GM21528 (cell line): ENCODE results near the gene CRABP2.

Source experiments
- ATAC-seq: cut with Tn5 transposase; IDR thresholded peaks from one replicate; pipeline ENCODE4 v1.9.1; 2021; ENCODE audit warnings: mild to moderate bottlenecking, moderate library complexity; ENCODE audit not compliant: unreplicated experiment, low FRiP score

Gene CRABP2

DNA sequence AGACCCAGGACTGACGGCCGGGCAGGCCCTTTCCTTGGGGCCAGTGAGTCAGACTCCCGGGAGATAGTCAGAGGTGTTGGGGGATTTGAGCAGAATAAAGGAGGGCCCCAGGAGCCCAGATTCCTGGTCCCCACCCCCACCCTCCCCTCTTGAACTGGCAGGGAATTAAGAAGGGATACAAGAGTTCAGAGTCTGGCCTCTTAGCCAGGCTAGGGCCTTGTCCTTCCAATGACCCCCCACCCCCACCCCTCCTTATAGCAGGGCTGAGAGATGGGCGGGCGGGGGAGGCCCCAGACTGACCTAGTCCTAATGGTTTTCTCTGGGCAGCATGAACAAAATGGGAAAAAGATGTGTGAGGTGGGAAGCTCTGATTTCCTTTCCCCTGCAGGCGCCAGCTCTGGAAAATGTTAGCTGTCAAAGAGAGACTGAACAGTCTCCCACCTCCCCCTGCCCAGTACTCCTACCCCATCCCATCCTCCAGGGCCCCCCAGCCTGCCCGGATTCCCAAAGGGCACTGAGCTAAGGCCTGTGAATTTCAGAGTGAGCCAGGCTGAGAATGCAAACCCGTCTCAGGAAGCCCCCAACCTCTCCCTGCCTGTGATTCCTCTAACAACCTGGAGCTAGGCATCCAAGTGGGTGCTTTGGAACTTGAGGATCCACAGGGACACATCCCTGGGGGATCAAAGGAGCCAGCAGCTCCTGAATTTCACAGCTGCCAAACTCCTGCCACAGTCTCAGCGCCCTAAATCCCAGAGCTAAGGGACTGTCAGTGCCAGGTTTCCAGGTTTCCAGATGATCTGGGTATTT, 5.8 kb upstream of the CRABP2 start:
- no peak for ATAC-seq

DNA sequence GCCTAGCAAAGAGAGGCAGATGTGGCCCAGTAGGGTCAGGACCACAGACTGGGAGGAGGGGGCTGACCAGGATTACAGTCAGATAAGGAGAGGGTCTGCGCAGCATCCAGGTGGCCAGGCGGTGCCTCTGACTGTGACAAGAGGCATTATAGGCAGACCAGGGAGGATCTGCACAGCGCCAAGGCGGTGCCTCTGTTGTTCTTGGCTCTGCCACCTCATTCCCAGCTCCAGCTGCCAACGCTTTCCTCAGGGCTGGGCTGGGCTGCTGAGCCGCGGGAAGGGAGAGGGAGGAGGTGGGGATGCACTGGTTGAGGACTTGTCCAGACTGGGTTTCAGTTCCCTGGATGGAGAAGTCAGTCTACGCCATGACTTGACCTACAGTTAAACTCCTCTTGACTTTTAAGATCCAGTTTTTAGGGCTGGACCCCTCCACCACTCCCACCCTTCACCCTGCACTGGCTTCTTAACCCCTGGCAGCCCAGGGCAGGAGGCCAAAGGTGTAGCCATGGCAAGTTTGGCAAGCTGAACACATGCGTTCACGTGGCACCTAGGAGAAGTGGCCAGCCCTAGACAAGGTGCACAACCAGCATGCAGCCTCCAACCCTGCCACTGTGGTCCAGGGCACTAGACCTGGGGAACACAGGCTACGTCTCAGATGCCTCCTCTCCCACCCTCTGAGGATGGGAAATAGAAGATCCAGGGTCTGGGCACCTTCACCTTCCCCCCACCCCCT, 4.5 kb upstream of the CRABP2 start:
- ATAC-seq, result no peak

DNA sequence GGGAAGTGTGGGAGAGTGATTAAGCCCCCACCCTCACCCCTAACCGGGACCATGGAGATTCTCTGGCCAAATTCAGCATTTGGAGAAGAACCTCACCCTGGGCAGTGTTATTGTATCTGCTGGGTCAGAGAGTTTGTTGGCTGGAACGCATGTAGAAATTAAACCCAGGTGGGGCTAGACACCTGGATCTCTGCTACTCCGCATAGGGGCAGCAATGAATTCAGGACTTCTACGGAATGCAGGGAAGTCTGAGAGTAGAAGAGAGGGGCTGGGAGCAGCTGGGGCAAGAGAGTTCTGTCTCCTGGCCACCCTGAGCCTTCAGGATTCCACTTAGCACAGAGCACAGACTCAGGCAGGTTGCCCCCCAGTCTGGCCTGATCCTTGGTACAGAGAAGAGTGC, 3.6 kb upstream of the CRABP2 start:
- ATAC-seq, result no peak

DNA sequence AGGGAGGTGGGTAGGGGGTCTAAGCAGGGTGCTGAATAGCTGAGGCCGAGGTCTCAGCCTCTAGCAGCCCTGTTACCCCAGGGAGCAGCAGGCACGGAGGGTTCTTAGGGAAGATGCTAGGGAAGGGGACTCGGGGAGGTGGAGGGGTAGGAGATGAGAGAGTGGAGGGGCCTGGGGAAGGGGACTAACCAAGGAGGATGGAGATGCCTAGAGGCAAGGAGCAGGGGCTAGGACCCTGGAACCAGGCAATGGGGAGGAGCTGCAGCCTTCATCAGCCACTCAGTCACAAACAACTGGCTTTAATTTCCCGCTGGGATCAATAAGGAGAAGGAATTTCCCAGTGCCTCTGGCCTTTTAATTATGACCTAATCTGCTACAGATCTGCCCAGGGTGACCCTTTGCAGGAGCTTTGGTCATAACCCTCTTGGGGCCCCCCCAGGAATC, 2.9 kb upstream of the CRABP2 start:
- no peak for ATAC-seq

DNA sequence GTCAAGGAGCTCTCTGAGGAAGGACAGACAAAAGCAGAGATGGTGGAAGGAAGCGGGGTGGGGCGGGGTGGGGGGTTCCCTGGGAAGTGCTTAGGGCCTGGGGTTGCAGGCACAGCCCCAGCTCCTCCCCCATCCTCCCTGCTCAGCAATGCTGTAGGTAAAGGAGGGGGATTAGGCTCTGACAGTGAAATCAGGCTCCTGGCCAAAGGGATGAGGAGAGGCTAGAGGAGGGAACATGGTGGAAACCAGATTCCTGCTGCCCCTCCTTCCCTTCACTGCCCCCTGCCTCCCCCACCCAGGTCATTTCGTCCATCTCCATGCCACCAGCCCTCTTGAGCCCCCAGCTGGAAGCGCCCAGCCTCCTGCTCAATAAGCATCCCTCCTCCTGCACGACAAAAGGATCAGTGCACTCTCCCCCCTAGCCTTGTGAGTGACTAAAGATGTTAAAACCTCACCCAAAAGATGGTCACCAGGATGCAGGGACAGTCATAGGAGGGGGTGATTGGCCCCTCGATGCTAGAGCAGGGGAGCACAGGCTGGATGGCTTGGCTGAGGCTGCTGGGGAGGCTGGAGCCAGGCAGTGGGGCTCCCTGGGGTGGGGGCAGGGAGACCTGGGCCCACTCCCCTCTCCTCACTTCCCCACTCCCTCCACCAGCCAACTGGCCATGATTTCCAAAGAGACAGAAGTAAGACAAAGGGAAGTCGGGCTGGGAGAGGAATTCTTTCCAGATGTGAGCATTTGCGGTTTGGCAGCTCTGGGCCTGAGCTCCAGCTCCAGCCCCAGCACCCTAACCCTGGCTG, 2.2 kb upstream of the CRABP2 start:
- no peak for ATAC-seq

DNA sequence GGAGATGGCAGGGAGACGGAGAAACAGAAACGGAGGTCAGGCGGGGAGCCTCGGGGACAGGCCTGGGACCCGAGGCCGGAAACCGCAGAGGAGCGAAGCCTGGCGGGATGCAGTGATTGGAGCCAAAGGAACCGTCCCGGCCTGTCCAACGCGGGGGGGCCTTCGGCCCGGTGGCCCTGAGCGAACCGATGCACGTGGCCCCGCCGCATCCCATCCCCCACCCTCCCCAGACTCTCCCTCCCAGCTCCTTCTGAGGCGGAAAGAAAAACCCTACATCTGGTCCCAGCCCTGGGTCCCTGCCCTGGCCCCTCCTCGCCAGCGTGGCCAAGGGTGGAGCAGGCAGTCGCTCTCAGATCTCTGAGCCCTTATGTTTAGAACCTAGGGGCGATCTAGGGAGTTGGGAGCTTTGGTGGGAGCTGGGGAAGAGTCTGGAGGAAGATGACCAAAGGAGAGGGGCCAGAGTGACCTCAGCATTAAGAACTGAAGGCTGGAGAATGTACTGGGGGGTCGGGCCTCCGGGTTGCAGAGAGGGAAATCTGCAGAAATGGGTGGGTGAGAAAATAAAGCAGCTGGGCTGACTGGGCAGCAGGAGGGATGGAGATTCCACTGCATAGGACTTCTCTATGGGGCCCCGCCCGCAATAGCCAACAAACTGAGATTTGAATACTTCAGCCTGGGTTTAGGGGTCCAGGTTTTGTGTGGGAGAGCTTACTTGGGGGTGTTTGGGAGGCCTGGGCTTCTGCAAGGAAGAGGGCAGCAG, 1.5 kb upstream of the CRABP2 start:
- no peak for ATAC-seq

DNA sequence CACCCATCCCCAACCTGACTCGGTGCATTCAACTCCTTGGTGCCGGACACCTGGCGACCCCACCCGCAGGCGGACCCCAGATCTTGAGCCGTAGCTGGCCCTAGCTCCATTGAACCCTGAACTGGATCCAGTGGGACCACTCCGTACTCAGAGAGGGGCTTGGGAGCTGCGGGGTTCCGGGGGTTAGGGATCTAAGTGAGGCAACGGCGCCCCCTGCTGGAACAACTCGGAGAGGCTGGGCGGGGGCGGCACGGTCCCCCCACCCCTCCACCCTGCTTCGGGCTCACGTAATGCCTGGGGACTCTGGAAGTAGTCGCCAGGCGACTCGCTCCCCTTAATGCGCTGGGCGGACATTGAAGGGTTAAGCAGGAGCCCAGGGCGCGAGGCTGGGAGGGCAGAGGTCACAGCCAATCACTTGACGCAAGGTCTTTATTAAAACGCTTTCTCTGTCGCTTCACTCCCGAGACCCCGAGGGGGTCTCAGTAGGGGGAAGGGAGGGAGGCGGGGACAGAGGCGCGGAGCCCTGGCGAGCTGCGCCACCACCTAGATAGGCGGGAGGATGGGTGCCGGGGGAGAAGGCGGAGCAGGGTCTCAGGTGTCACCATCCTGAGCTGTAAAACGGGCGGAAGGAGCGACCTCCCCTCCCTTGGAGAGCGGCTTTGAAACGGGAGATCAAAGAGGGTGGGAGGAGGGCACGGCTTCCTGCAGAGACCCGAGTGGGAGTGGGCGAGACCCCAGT, 704 bp upstream of the CRABP2 start:
- ATAC-seq, result no peak

DNA sequence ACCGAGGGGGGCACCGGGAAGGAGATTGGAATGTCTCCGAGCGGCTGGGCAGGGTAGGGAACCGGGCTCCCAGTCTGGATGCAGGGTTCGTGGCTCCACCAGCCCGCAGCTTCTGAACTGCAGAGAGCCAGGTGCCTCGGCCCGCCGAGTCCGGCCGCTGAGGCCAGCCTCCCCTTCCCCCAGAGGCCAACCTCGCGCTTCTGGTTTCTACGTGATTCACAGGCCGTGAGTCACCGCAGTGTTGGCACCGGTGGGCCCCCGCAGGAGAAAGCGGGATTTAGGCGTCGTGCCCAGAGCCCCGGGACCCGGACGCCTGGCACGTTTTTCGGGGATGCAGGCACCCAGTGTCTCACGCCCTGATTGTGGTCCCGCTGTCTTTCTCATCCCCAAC, 458 bp downstream of the CRABP2 start:
- no peak for ATAC-seq

DNA sequence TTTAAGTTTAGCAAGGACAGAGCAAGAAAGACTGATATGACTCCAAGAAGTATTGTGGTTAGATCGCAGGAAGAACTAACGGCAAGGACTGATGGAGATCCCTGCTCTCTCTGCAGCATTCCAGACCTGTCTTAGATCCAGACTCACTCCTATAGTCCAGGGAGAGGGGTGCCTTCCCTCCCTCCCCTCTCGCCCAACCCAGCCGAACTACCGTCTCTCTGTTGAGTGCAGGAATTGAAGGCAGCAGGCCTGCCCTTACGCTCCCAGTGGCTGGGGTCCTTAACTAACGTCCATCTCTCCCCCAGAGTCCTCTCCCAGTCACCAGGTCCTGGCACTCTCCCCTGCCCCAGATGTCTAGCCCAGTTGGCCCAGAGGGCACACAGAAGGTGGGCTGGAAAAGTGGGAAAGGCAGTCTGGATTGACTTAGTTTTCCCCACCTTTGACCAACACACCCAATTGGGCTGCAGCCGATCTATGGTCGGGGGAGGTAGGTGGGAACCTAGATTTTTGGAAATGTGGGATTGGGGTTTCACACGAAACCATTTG, 1.1 kb downstream of the CRABP2 start:
- ATAC-seq, result no peak

DNA sequence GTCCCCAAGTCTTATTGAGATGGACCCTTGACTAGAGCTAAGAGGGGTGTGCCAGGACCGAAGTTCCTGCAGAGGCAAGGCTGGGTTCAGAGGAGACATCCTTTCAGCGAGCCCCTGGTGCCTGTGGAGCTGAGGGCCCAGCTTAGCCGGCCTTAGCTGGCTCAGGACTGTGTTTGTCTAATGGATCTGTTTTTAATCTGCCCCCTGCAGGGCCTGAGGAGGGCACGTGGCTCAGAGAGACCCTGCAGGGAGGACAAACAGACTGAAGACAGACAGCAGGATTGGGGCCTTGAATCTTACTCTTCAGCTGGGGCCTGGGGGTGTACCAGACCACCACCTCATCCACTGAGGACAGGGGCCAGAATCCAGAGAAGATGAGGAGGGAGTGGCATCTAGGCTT, 1.6 kb downstream of the CRABP2 start:
- ATAC-seq, result no peak

DNA sequence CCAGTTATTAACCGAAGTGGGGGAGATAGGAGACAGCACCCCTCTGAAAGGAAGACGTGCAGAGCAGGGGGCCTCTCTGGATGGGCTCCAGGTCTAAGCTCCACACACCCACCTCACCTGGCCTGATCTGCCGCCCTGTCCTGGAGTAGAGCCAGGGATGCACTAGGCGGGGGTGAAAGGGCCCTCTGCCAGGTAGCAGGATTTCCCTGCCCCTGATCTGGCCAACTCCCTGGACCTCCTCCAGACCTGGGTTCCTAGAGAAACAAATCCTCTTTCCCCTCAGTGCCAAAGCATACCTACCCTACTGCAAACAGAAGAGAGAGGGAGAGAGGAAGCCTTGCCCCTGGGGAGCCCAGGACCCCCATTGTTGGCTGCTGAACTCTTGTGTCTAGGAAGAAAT, 2.0 kb downstream of the CRABP2 start:
- no peak for ATAC-seq

DNA sequence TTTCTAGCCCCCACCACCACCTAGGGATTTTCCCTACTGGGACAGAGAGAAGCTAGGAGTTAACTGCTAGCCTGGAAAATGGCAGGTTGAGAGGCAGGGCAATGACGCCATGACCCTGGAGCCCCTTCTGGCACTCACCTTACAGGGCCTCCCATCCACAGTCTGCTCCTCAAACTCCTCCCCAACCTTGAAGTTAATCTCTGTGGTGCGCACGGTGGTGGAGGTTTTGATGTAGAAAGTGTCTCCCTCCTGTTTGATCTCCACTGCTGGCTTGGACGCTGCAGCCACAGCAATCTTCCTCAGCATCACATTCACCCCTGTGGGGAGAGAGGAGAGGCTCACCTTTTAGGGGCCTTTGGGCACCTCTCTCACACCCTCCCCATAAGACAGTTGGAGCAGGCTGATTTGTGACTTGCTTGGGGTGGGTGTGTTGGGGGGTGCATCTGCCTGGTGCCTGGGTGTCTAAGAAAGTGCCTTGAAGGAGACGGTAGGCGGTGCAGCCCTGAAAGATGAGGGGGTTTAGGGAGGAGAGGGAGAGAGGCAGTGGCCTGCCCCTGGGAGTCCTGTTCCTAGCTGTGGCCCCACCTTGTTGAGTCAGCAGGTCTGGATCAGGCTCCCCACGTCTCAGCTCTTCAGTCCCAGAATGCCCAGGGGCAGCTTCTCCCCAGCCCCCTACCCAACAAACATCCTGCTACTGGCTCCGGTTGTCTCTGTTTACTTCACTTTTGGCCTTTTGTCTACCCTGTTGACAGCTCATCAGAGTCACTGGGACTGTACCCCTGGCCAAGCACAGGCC, 4.4 kb downstream of the CRABP2 start:
- no peak for ATAC-seq

DNA sequence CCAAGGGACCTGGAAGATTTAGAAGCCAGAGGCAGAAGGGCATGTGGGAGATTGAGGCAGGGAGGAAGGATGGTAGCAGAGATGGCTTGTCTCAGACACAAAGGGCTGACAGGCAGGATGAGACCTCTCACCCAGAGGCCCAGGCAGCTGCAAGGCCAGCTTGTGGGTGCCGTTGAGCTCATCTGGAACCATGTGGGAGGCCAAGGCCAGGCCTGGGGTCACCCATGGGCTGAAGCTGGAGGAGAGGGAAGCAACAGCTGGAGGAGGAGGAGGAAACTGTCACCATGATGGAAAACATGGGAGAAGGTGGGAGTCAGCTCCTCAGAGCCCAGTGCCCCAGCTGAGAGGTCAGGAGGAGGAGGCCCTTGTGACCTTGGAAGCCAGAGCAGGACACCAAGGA, 6.4 kb downstream of the CRABP2 start:
- ATAC-seq, result no peak

DNA sequence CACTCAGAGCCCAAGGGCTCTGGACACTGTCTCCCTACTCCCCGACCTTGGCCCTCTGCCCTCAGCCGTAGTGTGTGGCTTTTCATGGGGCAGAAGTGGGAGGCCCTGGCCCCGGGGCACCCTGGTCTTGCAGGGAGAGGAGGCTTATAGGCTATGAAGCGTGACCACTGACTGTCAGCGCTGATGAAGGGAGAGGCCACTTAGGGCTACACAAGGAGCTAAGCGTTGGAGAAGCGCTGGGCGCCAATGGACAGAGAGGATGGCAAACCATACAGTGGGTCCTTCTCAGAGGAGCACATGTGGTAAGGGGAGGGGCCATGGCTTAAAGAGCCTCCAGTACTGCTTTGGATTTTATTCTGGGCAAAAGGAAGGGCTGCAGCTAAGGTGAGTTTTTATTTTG, 7.9 kb downstream of the CRABP2 start:
- no peak for ATAC-seq

DNA sequence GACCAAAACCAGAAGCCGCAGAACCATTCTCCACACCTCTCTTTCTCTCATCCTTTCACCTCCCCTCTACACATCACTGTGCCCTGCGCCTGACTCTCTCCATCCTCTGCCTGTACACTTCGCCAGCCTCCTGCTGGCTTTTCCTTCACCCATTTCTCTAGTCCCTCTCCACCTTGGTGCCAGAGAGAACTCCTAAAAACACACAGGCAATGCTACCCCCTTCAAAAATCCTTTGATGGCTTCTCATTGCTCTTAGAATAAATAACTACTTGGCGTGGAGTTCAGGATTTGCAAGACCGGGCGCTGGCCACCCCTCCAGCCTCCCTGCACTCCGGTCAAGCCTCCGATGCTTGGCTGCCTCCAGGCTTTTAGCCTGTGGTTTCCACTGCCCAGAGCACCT, 8.6 kb downstream of the CRABP2 start:
- ATAC-seq, result no peak

DNA sequence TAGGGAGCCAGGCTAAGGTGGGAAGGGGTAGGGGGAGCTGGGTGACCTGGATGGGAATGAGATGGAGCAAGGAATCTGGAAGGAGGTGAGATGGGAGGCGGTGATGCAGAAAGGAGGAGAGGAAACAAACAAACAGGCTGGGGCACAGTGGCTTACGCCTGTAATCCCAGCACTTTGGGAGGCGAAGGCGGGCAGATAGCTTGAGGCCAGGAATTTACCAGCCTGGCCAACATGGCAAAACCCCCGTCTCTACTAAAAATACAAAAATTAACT, 10.8 kb downstream of the CRABP2 start:
- ATAC-seq, result no peak

DNA sequence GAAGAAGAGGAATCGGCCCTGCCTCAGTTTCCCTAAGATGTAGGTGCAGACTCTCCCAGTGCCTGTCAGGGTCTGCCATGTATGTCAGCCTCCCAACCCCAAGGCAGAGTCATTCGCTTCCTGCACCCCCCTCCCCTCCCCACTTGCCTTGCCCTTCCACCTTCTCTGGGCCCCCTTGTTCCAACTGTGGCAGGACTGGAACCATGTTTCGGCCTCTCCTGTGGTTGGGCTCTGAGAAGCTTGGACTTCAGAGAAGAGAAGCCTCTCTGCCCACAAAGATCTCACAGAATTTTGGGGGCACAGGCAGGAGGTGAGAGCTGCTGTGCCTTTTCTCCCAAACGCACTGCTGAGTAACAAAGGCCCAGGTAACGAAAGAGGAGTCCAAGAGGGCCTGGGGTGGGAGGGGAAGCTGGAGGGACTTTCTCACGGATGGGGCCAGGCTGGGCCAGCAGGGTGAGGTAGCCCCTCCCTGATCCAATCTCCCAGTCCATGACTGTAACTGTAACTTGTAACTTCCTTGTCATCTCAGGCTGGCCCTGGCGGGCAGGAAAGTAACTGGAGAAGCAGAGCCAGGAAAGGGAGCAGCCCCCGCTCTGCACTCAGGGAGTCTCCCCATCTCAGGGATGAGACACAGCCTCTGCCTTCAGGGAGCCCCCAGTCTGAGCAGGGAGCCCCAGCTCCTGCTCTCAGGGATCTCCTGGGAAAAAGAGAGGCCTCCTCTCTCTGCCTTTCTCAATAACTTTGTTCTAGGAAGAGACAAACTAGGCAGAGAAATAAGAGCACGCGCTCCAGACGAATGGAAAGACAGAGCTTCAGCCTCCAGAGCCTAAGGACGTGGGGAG, 11.3 kb downstream of the CRABP2 start:
- ATAC-seq, result no peak
